Measurements from ENCODE around the gene CAPN3.

CAPN3 gene

DNA sequence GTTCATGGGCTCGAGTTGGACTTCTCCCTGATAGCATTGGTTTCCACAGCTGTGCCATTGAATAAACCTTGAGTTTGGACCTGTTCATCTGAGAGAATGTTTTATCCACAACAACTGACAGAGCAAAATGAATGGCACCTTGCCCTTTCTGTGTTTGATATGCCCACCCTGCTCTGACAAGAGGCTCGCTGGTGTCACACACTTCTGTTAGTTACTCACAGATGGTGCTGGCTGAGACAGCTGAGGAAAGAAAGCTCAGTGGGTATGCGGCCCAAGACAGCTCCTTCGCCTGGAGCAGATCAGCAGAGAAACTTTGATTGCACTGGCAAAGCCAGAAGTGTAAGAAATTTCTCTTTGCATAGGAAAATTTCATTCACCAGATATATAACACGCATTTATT lies 2.5 kb upstream of the CAPN3 start:
- no peak for DNase-seq (ENCODE audit: low read depth)

GRCh38 chr15:42358141-42358540 lies 1.2 kb upstream of the CAPN3 start:
- no peak for DNase-seq (ENCODE audit: low read depth)

DNA sequence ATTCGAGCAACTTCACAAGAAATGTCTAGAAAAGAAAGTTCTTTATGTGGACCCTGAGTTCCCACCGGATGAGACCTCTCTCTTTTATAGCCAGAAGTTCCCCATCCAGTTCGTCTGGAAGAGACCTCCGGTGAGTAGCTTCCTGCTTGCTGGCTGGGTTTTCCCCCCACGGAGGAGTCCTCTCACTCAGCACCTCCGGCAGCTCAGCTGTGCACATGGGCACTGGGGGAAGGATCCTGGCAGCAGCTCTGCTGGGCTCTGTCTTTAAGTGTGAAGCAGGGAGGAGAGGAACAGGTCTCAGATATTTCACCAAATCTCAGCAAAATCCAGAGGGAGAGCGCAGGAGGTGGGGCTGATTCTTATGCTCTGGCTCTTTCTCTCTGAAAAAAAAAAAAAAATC lies 684 bp downstream of the CAPN3 start:
- no peak for DNase-seq (ENCODE audit: low read depth)

DNA sequence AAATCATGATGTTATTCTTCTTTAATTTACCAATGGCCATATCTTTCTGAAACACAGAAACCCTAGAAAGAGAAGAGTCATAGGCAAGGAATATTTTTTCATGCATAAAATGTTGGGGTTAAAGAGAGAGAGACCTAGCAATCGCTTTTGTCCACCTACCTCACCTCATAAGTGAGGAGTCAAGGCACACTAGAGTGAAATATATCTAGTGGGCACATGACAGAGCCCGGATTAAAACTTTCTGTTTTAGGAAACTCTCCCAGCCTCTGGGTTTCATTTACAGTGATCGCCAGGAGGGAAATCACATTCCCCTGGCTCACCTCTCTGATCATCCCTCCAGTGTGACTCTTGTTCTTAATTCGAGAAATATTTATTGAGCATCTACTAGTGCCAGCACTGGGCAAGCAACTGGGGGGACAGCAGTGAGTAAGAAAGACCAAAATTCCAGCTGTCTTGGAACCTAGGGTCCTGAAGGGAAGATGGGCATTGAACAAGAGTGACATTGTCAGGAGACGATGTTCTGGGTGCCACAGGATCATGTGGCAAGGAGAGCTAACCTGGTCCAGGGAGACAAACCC lies 1.3 kb downstream of the CAPN3 start:
- no peak for DNase-seq (ENCODE audit: low read depth)

DNA sequence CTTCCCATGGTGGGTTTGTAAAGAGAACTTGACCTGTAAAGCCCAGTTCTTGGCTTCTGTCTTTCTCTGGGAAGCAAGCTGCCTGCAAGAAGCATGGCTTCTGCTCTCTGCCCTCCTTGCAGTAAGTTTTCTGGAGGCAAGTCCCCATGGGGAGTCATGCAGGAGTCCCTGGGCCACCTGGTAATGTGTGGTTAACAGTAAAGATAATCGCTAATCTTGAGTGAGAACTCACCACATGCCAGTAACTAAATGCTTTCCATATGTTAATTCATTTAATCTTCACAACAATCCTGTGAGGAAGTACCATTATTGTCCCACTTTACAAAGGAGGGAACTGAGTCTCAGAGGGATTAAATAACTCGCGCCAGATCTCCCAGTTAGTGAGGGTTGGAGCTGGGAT lies 4.2 kb downstream of the CAPN3 start:
- no peak for DNase-seq (ENCODE audit: low read depth)

DNA sequence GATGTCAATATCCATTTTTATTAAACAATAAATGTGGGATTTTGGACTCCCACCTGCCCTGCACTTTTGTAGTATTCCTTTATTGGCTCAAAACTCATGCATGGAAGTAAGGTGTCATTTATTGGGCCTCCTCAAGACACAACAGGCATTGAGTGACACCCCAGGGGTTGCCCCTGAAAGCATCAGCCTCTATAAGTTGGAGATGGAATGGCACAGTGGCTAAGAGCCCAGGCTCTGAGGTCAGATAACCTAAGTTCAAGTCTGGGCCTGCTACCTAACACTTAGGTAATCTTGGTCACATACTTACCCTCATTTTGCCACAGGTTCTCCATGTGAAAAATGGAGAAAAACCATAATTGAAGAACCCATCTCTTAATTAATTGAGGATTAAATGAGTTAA lies 4.6 kb downstream of the CAPN3 start:
- no peak for DNase-seq (ENCODE audit: low read depth)

DNA sequence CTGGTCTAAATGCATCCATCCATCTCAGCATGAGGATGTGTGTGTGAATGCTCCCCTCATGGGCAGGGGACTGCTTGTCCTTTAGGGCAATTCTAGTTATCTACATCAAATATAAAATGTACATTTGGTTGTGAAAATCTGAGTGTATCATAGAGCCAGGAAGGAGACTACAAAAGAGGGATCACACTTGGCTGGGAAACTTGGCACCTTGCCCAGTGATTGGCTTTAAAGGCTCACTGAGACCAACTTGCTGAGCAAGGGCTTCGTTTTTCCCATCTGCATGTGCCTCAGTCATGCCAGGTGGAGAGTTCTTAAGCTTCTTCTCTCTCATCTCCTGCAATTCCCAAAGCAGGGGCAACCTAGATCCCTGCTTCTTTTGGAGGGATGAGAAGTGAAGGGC lies 5.2 kb downstream of the CAPN3 start:
- no peak for DNase-seq (ENCODE audit: low read depth)

DNA sequence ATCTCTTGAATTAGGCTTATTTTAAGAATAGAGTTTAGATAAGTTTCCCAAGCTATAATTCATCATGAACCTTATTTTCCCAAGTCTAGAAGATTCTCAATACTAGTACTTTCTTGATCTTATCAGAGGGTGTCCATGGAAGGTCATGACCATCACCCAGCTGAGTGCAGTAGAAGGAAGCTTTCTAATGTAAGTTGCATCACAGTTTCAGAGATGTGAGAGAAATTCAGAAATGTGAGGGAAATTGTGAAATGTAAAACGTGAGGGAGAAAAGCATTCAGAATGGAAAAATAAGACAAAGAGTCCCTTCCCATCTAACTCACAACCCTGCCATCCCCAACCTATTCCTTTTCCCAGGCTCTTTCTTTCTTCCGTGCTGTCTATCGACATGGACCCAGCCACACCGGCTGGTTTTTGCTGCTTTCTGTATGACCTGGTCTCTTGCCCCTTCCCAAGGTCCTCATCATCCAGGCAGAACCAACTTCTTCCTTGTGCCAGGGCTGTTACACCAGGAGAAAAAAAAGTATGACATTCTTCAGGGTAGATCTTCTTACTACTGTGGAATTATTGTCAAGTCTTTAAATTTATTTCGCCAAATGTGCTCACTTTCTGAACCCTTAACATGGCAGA lies 6.7 kb downstream of the CAPN3 start:
- DNase-seq (ENCODE audit: low read depth), result no peak

DNA sequence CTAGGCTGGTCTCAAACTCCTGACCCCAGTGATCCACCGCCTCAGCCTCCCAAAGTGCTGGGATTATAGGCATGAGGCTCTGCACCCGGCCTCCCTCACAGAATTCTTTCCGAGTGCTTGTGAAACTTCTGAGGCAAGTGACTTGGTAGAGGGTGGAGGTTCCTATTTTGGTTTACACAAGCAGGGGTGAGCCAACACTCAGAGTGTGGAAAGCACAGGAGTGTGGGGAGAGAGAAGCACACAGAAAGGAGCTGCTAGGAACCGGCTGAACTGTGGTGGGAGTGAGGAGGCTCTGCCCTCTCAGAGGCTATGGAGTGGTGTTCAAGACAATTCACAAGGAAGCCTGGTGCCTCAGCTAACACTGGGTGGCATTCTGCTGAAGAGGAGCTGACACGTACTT lies 7.7 kb downstream of the CAPN3 start:
- DNase-seq (ENCODE audit: low read depth), result no peak

- no peak for DNase-seq (ENCODE audit: low read depth)
Observed at GRCh38 chr15:42368096-42368495, 8.8 kb downstream of the CAPN3 start.

DNA sequence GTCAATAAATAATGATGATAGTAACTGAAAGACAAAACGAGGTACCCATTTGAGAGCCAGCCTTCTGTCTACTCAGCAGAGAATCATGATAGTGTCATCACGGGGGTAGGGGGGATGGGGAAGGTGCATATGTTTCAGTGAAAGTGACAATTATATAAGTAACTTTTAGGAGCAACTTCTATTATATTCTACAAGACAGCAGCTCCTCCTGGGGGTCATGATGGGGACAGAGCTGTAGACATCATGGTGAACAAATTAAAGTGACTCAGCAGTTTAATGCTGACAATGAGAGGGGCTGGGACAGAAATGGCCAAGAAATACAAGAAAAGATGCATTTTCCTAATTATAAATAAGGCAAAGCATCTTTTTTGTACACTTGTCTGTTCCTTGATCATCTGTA lies 11.8 kb downstream of the CAPN3 start:
- no peak for DNase-seq (ENCODE audit: low read depth)

DNA sequence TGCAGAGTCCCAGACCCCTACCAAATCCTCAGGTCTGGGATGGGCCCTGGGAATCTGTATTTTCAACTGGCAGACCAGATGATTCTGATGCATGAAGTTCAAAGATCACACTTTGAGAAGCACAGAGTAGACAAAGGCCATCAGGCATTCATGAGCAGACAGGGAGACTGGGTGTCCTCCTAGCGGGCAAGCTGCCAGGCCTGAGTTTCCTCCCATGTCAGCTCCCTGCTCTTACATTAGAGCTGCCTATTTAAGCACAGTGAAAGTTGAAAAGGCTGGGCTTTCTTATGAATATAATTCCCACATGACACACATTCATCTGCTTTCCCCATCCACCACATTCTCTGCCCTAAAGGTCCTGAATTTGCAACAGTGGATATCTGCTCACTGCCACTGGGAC lies 14.0 kb downstream of the CAPN3 start:
- no peak for DNase-seq (ENCODE audit: low read depth)

GRCh38 chr15:42373936-42374335 lies 14.6 kb downstream of the CAPN3 start:
- no peak for DNase-seq (ENCODE audit: low read depth)

- no peak for DNase-seq (ENCODE audit: low read depth)
Observed at GRCh38 chr15:42374810-42375209, 15.5 kb downstream of the CAPN3 start.

DNA sequence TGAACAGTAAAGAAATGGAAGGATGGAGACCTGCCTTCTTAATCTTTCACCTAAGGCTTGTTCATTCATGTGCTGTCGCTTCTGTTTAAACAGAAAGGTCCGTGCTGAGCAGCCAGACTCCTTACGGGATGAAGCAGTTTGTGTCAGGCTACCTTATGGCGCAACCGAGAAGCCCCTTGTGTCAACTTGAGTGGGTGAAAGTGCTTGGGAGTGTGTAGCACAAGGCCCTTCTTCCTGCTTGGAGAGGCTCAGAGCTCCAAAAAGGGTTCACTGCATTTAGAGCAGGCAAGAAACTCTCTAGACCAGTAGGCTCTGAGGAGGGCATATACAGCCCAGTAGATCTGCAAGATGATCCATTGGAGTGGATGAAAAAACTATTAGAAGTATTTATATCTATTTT lies 16.0 kb downstream of the CAPN3 start:
- no peak for DNase-seq (ENCODE audit: low read depth)

GRCh38 chr15:42375941-42376340 lies 16.6 kb downstream of the CAPN3 start:
- no peak for DNase-seq (ENCODE audit: low read depth)

- DNase-seq (ENCODE audit: low read depth), result no peak
Observed at GRCh38 chr15:42378011-42378410, 18.7 kb downstream of the CAPN3 start.

DNA sequence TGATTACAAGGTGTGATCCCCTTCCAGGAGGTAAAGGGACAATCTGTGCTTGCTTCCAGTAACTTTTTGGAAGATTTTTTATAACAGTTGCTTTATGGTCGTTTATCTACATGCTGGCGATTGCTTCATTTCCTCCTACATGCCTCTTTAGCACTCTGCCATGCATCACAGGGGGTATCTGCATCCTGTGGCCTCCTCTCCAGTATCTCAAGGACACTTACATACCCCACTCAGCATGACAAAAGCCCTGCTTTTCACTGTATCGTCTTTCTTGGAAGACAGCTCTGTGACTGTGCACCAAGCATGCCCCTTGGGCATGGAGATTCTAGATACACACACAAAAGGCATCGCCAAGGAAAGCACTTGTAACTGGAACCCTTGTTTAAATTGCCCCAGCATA lies 25.3 kb downstream of the CAPN3 start:
- no peak for DNase-seq (ENCODE audit: low read depth)

DNA sequence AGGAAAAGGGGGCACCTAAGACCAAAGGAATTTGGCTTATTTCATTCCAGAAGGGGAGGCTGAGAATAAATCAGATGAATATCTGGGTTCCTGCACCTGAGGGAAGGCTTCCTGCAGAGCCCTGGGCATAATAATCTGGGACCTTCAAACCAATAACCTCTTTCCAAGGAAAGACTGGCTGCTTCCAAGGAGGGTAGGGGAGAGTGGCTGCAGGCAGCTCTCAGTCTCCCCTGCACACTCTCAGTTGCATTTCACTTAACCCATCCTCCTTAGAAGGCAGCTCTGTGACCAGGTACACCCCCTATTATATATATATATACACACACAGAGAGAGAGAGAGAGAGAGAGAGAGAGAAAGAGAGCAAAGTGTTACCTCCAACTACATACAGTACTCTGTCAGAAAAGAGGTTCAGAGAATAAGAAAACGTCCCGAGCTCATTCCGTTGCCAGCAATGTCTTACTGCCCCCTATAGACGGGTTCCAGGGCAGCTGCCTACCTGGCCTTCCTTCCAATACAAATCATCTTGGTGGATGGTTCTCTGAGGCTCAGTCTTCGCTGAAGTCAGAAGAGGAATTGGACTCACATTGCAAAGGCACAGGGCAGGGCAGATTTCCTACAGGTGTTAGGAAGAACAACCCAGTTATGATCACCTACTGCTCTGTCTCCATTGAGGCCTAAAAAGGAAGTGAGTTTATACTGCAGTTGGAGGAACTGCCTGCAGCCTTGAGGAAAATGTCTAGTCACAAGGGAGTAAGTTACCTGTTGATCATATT lies 26.1 kb downstream of the CAPN3 start:
- no peak for DNase-seq (ENCODE audit: low read depth)

GRCh38 chr15:42385980-42386700 lies 26.8 kb downstream of the CAPN3 start:
- no peak for DNase-seq (ENCODE audit: low read depth)

GRCh38 chr15:42387603-42388002 lies 28.3 kb downstream of the CAPN3 start:
- DNase-seq (ENCODE audit: low read depth), result no peak

DNA sequence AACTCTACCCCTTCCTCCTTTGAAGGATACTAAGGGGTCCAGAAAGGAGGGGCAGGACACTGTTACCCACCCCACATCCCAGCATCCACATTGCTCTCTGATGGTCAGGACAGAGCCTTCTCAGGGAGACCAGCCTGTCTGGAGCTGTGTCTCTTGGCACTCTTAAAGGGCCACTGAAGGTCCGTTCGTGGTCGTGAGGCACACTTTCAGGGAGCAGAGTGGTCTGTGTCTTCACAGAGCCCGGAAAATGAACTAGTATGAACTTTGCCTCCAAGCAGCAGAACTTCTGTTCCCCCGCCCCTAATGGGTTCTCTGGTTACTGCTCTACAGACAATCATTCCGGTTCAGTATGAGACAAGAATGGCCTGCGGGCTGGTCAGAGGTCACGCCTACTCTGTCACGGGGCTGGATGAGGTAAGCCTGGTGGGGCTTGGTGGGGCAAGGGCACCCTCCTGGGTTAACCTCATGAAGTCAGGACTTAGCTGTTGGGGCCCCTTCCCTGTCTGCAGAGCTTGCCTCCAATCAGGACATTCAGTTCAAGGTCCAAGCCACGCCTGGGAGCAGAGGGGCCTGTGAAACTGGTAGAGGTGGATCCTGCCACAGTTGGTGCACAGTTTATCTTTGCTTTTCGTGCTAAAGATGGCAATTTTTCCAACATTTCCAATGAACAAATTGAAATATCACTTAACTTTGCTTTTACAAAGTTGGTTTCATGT lies 33.2 kb downstream of the CAPN3 start:
- DNase-seq (ENCODE audit: low read depth), result no peak
